ENCODE results near the gene HMMR. TPM values are rescaled to one million over a fixed set of nuclear protein-coding genes. Genes with fewer than 3 reads are reported as not detected.

HMMR gene
- total RNA-seq, 4 donors from 2014 or later, result 2.2 to 7.9 (median 3.7) TPM

DNA sequence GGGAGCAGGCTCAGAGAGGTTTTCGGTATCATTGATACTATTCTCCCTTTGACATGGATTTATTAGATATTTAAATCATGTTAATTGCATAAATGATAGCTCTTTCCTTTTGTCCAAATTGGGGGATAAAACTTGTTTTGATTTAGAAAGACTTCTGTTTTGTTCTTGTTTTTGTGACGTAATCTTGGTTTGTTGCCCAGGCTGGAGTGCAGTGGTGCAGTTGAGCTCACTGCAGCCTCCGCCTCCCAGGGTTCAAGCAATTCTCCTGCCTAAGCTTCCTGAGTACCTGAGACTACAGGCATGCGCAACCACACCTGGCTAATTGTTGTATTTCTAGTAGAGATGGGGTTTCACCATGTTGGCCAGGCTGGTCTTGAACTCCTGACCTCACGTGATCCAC is 52.1 kb downstream of the HMMR start:
- Histone ChIP-seq H3K36me3 (peaks cover 56% of the 10 kb centered on the region), H3K9me3 (no peaks in the 10 kb centered on the region), H3K4me1 (peaks cover 46% of the 10 kb centered on the region), H3K27me3 (no peaks in the 10 kb centered on the region), H3K27ac (no peak overlapping the region), H3K4me3 (no peak overlapping the region)
- TF ChIP-seq, protein P1, sequence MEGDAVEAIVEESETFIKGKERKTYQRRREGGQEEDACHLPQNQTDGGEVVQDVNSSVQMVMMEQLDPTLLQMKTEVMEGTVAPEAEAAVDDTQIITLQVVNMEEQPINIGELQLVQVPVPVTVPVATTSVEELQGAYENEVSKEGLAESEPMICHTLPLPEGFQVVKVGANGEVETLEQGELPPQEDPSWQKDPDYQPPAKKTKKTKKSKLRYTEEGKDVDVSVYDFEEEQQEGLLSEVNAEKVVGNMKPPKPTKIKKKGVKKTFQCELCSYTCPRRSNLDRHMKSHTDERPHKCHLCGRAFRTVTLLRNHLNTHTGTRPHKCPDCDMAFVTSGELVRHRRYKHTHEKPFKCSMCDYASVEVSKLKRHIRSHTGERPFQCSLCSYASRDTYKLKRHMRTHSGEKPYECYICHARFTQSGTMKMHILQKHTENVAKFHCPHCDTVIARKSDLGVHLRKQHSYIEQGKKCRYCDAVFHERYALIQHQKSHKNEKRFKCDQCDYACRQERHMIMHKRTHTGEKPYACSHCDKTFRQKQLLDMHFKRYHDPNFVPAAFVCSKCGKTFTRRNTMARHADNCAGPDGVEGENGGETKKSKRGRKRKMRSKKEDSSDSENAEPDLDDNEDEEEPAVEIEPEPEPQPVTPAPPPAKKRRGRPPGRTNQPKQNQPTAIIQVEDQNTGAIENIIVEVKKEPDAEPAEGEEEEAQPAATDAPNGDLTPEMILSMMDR (IDR thresholded peaks at IDR 0.05), result no peak
- TF ChIP-seq EP300 (IDR thresholded peaks at IDR 0.05), result no peak
- no peak for TF ChIP-seq POLR2AphosphoS5 (IDR thresholded peaks at IDR 0.05)
- no peak for TF ChIP-seq POLR2A (IDR thresholded peaks at IDR 0.05)
- 82% methylated on average over 5 of the region's 5 CpGs for WGBS
- DNase-seq (ENCODE audit: low spot score in 2 of 2), result no peak

DNA sequence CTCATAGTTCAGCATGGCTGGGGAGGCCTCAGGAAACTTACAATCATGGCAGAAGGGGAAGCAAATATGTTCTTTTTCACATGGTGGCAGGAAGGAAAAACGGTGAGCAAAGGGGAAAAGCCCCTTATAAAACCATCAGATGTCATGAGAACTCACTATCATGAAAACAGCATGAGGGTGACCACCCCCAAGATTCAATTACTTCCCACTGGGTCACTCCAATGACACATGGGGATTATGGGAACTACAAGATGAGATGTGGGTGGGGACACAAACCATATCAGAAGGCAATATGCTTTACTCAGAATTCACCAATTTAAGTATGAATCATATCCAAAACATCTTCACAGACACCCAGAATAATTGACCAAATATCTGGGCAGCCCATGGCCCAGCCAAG is 64.7 kb downstream of the HMMR start:
- no peak for DNase-seq (ENCODE audit: low spot score in 2 of 2)
- no peak overlapping the region for H3K27ac ChIP-seq
- no peaks in the 10 kb centered on the region for H3K27me3 ChIP-seq
- TF ChIP-seq EP300 (IDR thresholded peaks at IDR 0.05) (no peak), POLR2A (IDR thresholded peaks at IDR 0.05) (no peak), POLR2AphosphoS5 (IDR thresholded peaks at IDR 0.05) (no peak)
- TF ChIP-seq, protein P1 (IDR thresholded peaks at IDR 0.05), result no peak
- H3K4me3 ChIP-seq, result no peak overlapping the region
- peaks cover 10% of the 10 kb centered on the region for H3K36me3 ChIP-seq
- no peaks in the 10 kb centered on the region for H3K4me1 ChIP-seq
- no peaks in the 10 kb centered on the region for H3K9me3 ChIP-seq
- 96% methylated on average over 1 of the region's 1 CpG for WGBS

DNA sequence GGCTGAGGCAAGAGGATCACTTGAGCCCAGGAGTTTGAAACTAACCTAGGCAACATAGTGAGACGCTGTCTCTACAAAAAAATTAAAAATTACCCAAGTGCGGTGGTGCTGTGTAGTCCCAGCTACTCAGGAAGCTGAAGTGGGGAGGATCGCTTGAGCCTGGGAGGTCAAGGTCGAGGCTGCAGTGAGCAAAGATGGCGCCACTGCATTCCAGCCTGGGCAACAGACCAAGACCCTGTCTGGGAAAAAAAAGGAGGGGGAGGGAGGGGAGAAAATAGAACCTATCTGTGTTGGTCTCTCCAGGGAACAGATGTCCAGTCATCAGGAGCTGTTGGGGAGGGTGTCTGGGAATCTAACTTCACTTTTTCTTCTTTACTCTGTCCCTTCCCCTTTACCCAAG is 69.3 kb downstream of the HMMR start:
- Histone ChIP-seq H3K4me1 (no peaks in the 10 kb centered on the region), H3K4me3 (no peak overlapping the region), H3K36me3 (no peaks in the 10 kb centered on the region), H3K27me3 (no peaks in the 10 kb centered on the region), H3K27ac (no peak overlapping the region), H3K9me3 (no peaks in the 10 kb centered on the region)
- no peak for DNase-seq (ENCODE audit: low spot score in 2 of 2)
- no peak for TF ChIP-seq POLR2AphosphoS5 (IDR thresholded peaks at IDR 0.05)
- TF ChIP-seq, protein P1 (IDR thresholded peaks at IDR 0.05), result no peak
- TF ChIP-seq EP300 (IDR thresholded peaks at IDR 0.05), result no peak
- TF ChIP-seq POLR2A (IDR thresholded peaks at IDR 0.05), result no peak
- 81% methylated on average over 5 of the region's 5 CpGs for WGBS

DNA sequence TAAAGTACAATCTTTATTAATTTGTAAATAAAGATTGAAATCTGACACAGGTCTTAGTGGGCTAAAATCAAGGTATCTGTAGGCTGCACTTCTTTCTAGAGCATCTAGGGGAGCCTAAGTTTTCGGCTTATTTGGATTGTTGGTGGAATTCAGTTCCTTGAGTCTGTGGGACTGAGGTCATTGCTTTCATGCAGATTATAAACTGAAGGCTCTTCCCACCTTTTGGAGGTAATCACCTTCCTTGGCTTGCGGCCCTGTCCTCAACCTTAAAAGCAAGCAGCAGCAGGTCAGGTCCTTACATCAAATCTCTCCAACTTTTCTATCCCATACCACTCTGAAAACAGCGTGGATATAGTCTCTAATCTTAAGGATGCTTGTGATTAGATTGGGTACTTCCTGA is 70.8 kb downstream of the HMMR start:
- H3K4me1 ChIP-seq, result no peaks in the 10 kb centered on the region
- TF ChIP-seq POLR2AphosphoS5 (IDR thresholded peaks at IDR 0.05) (no peak), EP300 (IDR thresholded peaks at IDR 0.05) (no peak), POLR2A (IDR thresholded peaks at IDR 0.05) (no peak)
- TF ChIP-seq, protein P1 (IDR thresholded peaks at IDR 0.05), result no peak
- no peaks in the 10 kb centered on the region for H3K27me3 ChIP-seq
- no peaks in the 10 kb centered on the region for H3K9me3 ChIP-seq
- 60% methylated on average over 3 of the region's 3 CpGs for WGBS
- H3K4me3 ChIP-seq, result no peak overlapping the region
- H3K27ac ChIP-seq, result no peak overlapping the region
- no peak for DNase-seq (ENCODE audit: low spot score in 2 of 2)
- no peaks in the 10 kb centered on the region for H3K36me3 ChIP-seq

DNA sequence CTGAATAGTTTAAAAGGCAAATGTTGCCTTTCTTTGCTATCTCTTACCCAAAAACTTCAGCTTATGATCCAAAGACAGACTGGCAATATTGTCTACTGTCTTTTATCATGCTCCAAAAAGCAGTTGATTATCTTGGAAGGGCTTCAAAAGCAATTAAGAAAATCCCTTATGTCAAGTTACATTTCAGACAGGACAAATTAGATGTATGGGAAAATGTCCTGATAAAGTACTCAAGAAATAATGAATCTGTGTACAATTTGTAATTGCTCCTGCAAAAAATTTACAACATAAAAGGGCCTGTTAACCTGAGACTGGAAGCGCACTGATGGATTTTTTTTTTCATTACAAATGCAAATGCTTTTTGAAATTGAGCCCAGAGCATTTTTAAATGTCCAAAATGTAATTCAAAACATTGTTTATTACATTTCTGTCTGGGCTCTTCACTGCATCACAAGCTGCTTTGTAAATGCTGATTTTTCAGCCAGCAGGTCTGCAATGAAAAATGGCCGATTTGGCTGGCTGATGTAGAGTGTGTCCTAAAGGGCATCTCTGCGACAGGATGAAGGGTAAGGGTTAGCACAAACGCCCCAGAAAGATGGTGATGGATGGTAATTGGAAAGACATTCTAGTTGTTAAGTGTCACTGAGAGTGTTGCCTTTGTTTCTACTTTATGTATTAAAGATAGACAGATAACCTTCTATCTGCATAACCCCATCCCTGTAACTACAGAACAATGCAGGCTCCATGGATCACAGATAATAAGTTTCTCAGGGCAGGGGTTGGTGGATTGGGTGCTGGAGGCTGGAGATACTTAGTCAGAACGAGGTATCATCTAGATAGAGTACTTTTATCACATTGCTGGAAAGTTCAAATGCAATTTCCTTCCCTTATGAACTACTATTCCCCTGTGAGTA is 72.0 kb downstream of the HMMR start:
- H3K9me3 ChIP-seq, result no peaks in the 10 kb centered on the region
- H3K36me3 ChIP-seq, result no peaks in the 10 kb centered on the region
- H3K27ac ChIP-seq, result no peak overlapping the region
- H3K4me3 ChIP-seq, result no peak overlapping the region
- TF ChIP-seq POLR2AphosphoS5 (IDR thresholded peaks at IDR 0.05) (no peak), EP300 (IDR thresholded peaks at IDR 0.05) (no peak), POLR2A (IDR thresholded peaks at IDR 0.05) (no peak)
- TF ChIP-seq, protein P1 (IDR thresholded peaks at IDR 0.05), result no peak
- no peak for DNase-seq (ENCODE audit: low spot score in 2 of 2)
- 57% methylated on average over 5 of the region's 5 CpGs for WGBS
- no peaks in the 10 kb centered on the region for H3K4me1 ChIP-seq
- no peaks in the 10 kb centered on the region for H3K27me3 ChIP-seq
